Endothelial cell of umbilical vein (primary cell): ENCODE data around the gene SEC16B. TPM values are rescaled to one million over a fixed set of nuclear protein-coding genes. Genes with fewer than 3 reads are reported as not detected.

Experiments
- BruUV-seq: library from RNA; stranded (reverse); fragments of 400-500 nt; replicated peaks from 2 replicates; lab custom pipeline; 2021; lab: Mats Ljungman, UMichigan
- CTCF ChIA-PET: fragments of 300-600, 350-600 bp; sonication (Branson Sonifier 250); formaldehyde crosslinking; loops from one replicate; lab custom pipeline; 2021; ENCODE audit warnings: antibody characterized with exemption, inconsistent platforms; lab: Charles Lee
- POLR2A ChIA-PET: fragments of 300-600, 350-600 bp; sonication (Branson Sonifier 250); formaldehyde crosslinking; loops from one replicate; lab custom pipeline; 2021; ENCODE audit warnings: antibody characterized with exemption, inconsistent platforms; lab: Charles Lee
- DNase-seq: peaks from one replicate; pipeline ENCODE4 v3.0.0-alpha.2; 2011; ENCODE audit warnings: low read depth, low spot score
- FAIRE-seq: peaks from 2 replicates; lab custom pipeline; 2011; peaks lifted over from hg19 to GRCh38; lab: Jason Lieb, UNC
- H2AFZ ChIP-seq: 2 replicates; pipeline ENCODE4 v1.6.0; 2012; ENCODE audit warnings: low read depth, low read length, control low read depth, inconsistent platforms
- H3K27ac ChIP-seq: 2 replicates; pipeline ENCODE4 v1.5.1; 2011; ENCODE audit warnings: low read depth, mild to moderate bottlenecking, control low read depth, low read length, moderate library complexity; ENCODE audit not compliant: insufficient read depth
- H3K27me3 ChIP-seq, 2 experiments: 2 replicates each; pipeline versions ENCODE4 v1.6.0 to v1.6.1; 2011; ENCODE audit warnings: low read length in 2 of 2, mixed read lengths in 1 of 2; ENCODE audit not compliant: control insufficient read depth in 2 of 2, insufficient read depth in 2 of 2
- H3K36me3 ChIP-seq, 2 experiments: 2 replicates in 1 of 2; 3 replicates in 1 of 2; pipeline ENCODE4 v1.5.1; 2011; ENCODE audit warnings: low read length in 2 of 2, mild to moderate bottlenecking in 1 of 2, moderate library complexity in 1 of 2; ENCODE audit not compliant: control insufficient read depth in 2 of 2, insufficient read depth in 2 of 2; ENCODE audit errors: extremely low read depth in 1 of 2
- H3K4me1 ChIP-seq: 3 replicates; pipeline ENCODE4 v1.5.1; 2011; ENCODE audit warnings: mild to moderate bottlenecking, low read length; ENCODE audit not compliant: control insufficient read depth, insufficient read depth; ENCODE audit errors: extremely low read depth
- H3K4me2 ChIP-seq: 2 replicates; pipeline ENCODE4 v1.6.1; 2011; ENCODE audit warnings: low read length, control low read depth, mixed read lengths; ENCODE audit not compliant: insufficient read depth
- H3K4me3 ChIP-seq, 3 experiments: fragments of 200-600 bp in 1 of 3; sonication (generic), shearing (Covaris generic) in 1 of 3; replicated peaks in 1 of 3; 2 replicates each; pipeline ENCODE4 v1.5.1; 2011 to 2016; ENCODE audit warnings: control low read depth in 3 of 3, low read length in 3 of 3, mild to moderate bottlenecking in 2 of 3, inconsistent platforms in 1 of 3, low read depth in 1 of 3, moderate library complexity in 1 of 3; ENCODE audit not compliant: insufficient read depth in 1 of 3
- H3K79me2 ChIP-seq: 2 replicates; pipeline ENCODE4 v1.6.0; 2012; ENCODE audit warnings: low read length, inconsistent platforms; ENCODE audit not compliant: control insufficient read depth, insufficient read depth
- H3K9ac ChIP-seq: replicated peaks from 2 replicates; pipeline ENCODE3; 2011; ENCODE audit warnings: low read length, control low read depth; ENCODE audit not compliant: insufficient read depth; ENCODE audit errors: extremely low read depth
- H3K9me1 ChIP-seq: replicated peaks from 3 replicates; pipeline ENCODE4 v1.6.0; 2011; ENCODE audit warnings: mild to moderate bottlenecking, low read length; ENCODE audit not compliant: control insufficient read depth, insufficient read depth; ENCODE audit errors: extremely low read depth
- H3K9me3 ChIP-seq: replicated peaks from 2 replicates; pipeline ENCODE4 v1.5.1; 2012; ENCODE audit warnings: low read length, inconsistent platforms; ENCODE audit not compliant: control insufficient read depth, insufficient read depth
- H4K20me1 ChIP-seq: replicated peaks from 2 replicates; pipeline ENCODE3; 2011; ENCODE audit warnings: mild to moderate bottlenecking, low read length; ENCODE audit not compliant: control insufficient read depth, insufficient read depth; ENCODE audit errors: extremely low read depth
- FOS ChIP-seq: IDR thresholded peaks from 2 replicates; pipeline ENCODE4 v1.6.1; 2011; ENCODE audit warnings: mild to moderate bottlenecking, low read length, moderate library complexity, borderline replicate concordance; ENCODE audit not compliant: insufficient read depth
- MYC ChIP-seq: IDR thresholded peaks from one replicate; pipeline ENCODE4 v1.6.1; 2011; ENCODE audit warnings: mild to moderate bottlenecking, low read depth, low read length
- POLR2A ChIP-seq: IDR thresholded peaks from 2 replicates; pipeline ENCODE4 v1.6.1; 2012; ENCODE audit warnings: low read depth, mild to moderate bottlenecking, control low read depth, low read length
- POLR2AphosphoS5 ChIP-seq: IDR thresholded peaks from 2 replicates; pipeline ENCODE4 v1.6.1; 2012; ENCODE audit warnings: low read depth, mild to moderate bottlenecking, control low read depth, low read length, moderate library complexity; ENCODE audit not compliant: insufficient read depth
- dilution Hi-C: fragments of 300-500 bp; cut with MboI; formaldehyde crosslinking; loops from one replicate; pipeline ENCODE4 v1.15.0; 2019; ENCODE audit warnings: low sequenced_read_pairs; ENCODE audit not compliant: extremely low pct_ligation_motif_present
- intact Hi-C: fragments of 100-400 bp; cut with micrococcal nuclease; formaldehyde crosslinking; loops from one replicate; pipeline ENCODE4 v1.10.0; 2022
- polyA plus RNA-seq, 4 experiments: library from polyadenylated mRNA; depleted of rRNA in 3 of 4; stranded (reverse) in 3 of 4; unstranded in 1 of 4; fragments of >200 nt; gene quantifications; 2 replicates each; pipeline versions ENCODE4 v1.2.1 to v1.2.3, GENCODE V29; 2011 to 2012; ENCODE audit warnings: missing spikeins in 1 of 4
- total RNA-seq: library from RNA; stranded (reverse); gene quantifications from 2 replicates; pipeline ENCODE4 v1.2.3, GENCODE V29; 2021
- TF ChIP-seq, protein P1 (sequence below), 2 donors: IDR thresholded peaks; 1 replicate in 1 of 2; 2 replicates in 1 of 2; pipeline ENCODE4 v1.5.1; 2011; ENCODE audit warnings: low read length in 2 of 2, mild to moderate bottlenecking in 2 of 2, moderate library complexity in 2 of 2, control low read depth in 1 of 2, inconsistent platforms in 1 of 2, low read depth in 1 of 2; ENCODE audit not compliant: insufficient read depth in 1 of 2; ENCODE audit errors: extremely low read depth in 1 of 2

Gene SEC16B
- total and polyA plus RNA-seq, 2 donors (not counting 3 experiments of a cell fraction or from before 2014, with no cell fraction given) = 0.44 to 0.58 TPM

GRCh38 chr1:177945943-177946650 lies 23.8 kb downstream of the SEC16B start:
- no peak overlapping the region for H3K9ac ChIP-seq
- intact Hi-C loops = loop anchor here (1.0 to 10.0 kb wide), 9 partner anchors 146 to 1049 kb away; partner anchors contain the start of gene RASAL2
- no peaks in the 10 kb centered on the region for H3K9me3 ChIP-seq
- TF ChIP-seq POLR2AphosphoS5 (no peak), FOS (no peak), MYC (no peak), POLR2A (no peak)
- TF ChIP-seq, protein P1, sequence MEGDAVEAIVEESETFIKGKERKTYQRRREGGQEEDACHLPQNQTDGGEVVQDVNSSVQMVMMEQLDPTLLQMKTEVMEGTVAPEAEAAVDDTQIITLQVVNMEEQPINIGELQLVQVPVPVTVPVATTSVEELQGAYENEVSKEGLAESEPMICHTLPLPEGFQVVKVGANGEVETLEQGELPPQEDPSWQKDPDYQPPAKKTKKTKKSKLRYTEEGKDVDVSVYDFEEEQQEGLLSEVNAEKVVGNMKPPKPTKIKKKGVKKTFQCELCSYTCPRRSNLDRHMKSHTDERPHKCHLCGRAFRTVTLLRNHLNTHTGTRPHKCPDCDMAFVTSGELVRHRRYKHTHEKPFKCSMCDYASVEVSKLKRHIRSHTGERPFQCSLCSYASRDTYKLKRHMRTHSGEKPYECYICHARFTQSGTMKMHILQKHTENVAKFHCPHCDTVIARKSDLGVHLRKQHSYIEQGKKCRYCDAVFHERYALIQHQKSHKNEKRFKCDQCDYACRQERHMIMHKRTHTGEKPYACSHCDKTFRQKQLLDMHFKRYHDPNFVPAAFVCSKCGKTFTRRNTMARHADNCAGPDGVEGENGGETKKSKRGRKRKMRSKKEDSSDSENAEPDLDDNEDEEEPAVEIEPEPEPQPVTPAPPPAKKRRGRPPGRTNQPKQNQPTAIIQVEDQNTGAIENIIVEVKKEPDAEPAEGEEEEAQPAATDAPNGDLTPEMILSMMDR (IDR thresholded peaks at IDR 0.05; ENCODE audit: extremely low read depth in 1 of 2, insufficient read depth in 1 of 2, low read depth in 1 of 2, low read length in 2 of 2) = peak; percentile 84 to 85
- no peaks in the 10 kb centered on the region for H4K20me1 ChIP-seq
- no peaks in the 10 kb centered on the region for H3K9me1 ChIP-seq
- no peaks in the 10 kb centered on the region for H3K36me3 ChIP-seq
- H3K4me2 ChIP-seq = no peak overlapping the region
- FAIRE-seq = peak; percentile 78
- CTCF ChIA-PET = interaction anchor here (0.5 to 8.8 kb wide), 21 partner anchors 10 to 1571 kb away, joined by 3 to 183 read pairs (median 5); no protein-coding TSS in a partner anchor
- POLR2A ChIA-PET = no interaction called here
- no peak overlapping the region for H3K4me3 ChIP-seq
- no peaks in the 10 kb centered on the region for H3K27me3 ChIP-seq
- H3K4me1 ChIP-seq = no peaks in the 10 kb centered on the region
- no peaks in the 10 kb centered on the region for H3K79me2 ChIP-seq
- DNase-seq = peak; percentile 72
- no peak overlapping the region for H3K27ac ChIP-seq
- no TSS peak for BruUV-seq
- peak overlapping the region; percentile 58 for H2AFZ ChIP-seq
- dilution Hi-C loops = no loop called here
